K562 (cell line): ENCODE data around the gene STK32C. TPM values are rescaled to one million over a fixed set of nuclear protein-coding genes. Genes with fewer than 3 reads are reported as not detected.

Experiments
- ATAC-seq: fragments of 200-7000 bp; cut with Tn5 transposase; 3 replicates; pipeline ENCODE4 v1.9.1; 2020; ENCODE audit warnings: moderate library complexity
- BruUV-seq: library from RNA; stranded (reverse); fragments of 400-500 nt; replicated peaks from 2 replicates; lab custom pipeline; 2021; lab: Mats Ljungman, UMichigan
- CTCF ChIA-PET: fragments of 300-600 bp; formaldehyde crosslinking; extraction: SDS; loops from one replicate; lab custom pipeline; 2021; ENCODE audit warnings: low intra/inter-chr PET ratio; lab: Yijun Ruan, JAX
- POLR2A ChIA-PET: fragments of 300-600, 350-650 bp; sonication (Branson Sonifier 250); formaldehyde crosslinking; extraction: SDS; loops from one replicate; lab custom pipeline; 2021; ENCODE audit warnings: antibody characterized with exemption, inconsistent platforms; lab: Yijun Ruan, JAX
- DNase-seq, 4 experiments: peaks; one replicate each; pipeline versions ENCODE4 v3.0.0 to v3.0.0-alpha.2; 2011 to 2018; ENCODE audit warnings: low spot score in 3 of 4, mixed read lengths in 3 of 4; ENCODE audit errors: extremely low read depth in 1 of 4
- FAIRE-seq: peaks from 2 replicates; lab custom pipeline; 2011; peaks lifted over from hg19 to GRCh38; lab: Jason Lieb, UNC
- H2AFZ ChIP-seq: 2 replicates; pipeline ENCODE4 v1.6.0; 2011; ENCODE audit warnings: low read depth, low read length, control low read depth, inconsistent platforms
- H3K27ac ChIP-seq: fragments of 200-600 bp; 3 replicates; pipeline ENCODE4 v1.8.0; 2011; ENCODE audit warnings: low read depth, mild to moderate bottlenecking, control low read depth, inconsistent platforms, low read length, moderate library complexity, mixed read lengths; ENCODE audit errors: extremely low read depth
- H3K27me3 ChIP-seq, 2 experiments: fragments of 300-600 bp in 1 of 2; 2 replicates in 1 of 2; 3 replicates in 1 of 2; pipeline versions ENCODE4 v1.6.0 to v1.8.0; 2011; ENCODE audit warnings: inconsistent platforms in 2 of 2, low read length in 2 of 2, mild to moderate bottlenecking in 1 of 2, mixed read lengths in 1 of 2, moderate library complexity in 1 of 2; ENCODE audit not compliant: control insufficient read depth in 2 of 2, insufficient read depth in 2 of 2
- H3K36me3 ChIP-seq: fragments of 300-600 bp; 3 replicates; pipeline ENCODE4 v1.8.0; 2011; ENCODE audit warnings: mild to moderate bottlenecking, low read length, inconsistent platforms; ENCODE audit not compliant: control insufficient read depth, insufficient read depth
- H3K4me1 ChIP-seq, 2 experiments: fragments of 200-600 bp in 1 of 2; replicated peaks in 1 of 2; 2 replicates in 1 of 2; 3 replicates in 1 of 2; pipeline versions ENCODE4 v1.5.1 to v1.8.0; 2011; ENCODE audit warnings: inconsistent platforms in 2 of 2, low read length in 2 of 2, mild to moderate bottlenecking in 1 of 2, mixed read lengths in 1 of 2, moderate library complexity in 1 of 2; ENCODE audit not compliant: control insufficient read depth in 2 of 2, insufficient read depth in 2 of 2
- H3K4me2 ChIP-seq: 2 replicates; pipeline ENCODE4 v1.6.1; 2011; ENCODE audit warnings: low read length, control low read depth, inconsistent platforms, mixed read lengths; ENCODE audit not compliant: insufficient read depth
- H3K4me3 ChIP-seq: fragments of 200-600 bp; sonication (generic), shearing (Covaris generic); 2 replicates; pipeline ENCODE4 v1.5.1; 2016; ENCODE audit warnings: control low read depth, inconsistent platforms
- H3K79me2 ChIP-seq: fragments of 200-600 bp; 3 replicates; pipeline ENCODE4 v1.8.0; 2011; ENCODE audit warnings: low read length, inconsistent platforms; ENCODE audit not compliant: control insufficient read depth, insufficient read depth
- H3K9ac ChIP-seq, 2 experiments: 2 replicates each; pipeline versions ENCODE4 v1.6.0 to v1.6.1; 2011; ENCODE audit warnings: low read depth in 2 of 2, low read length in 2 of 2, control low read depth in 1 of 2, inconsistent platforms in 1 of 2, mild to moderate bottlenecking in 1 of 2, mixed read lengths in 1 of 2; ENCODE audit not compliant: insufficient read depth in 1 of 2
- H3K9me1 ChIP-seq: one replicate; pipeline ENCODE4 v1.6.0; 2011; ENCODE audit warnings: inconsistent platforms, mild to moderate bottlenecking, low read length, moderate library complexity; ENCODE audit not compliant: control insufficient read depth, insufficient read depth
- H3K9me3 ChIP-seq: replicated peaks from 2 replicates; pipeline ENCODE4 v1.5.1; 2011; ENCODE audit warnings: low read depth, low read length, inconsistent platforms; ENCODE audit not compliant: control insufficient read depth, insufficient read depth
- H4K20me1 ChIP-seq: replicated peaks from 2 replicates; pipeline ENCODE4 v1.6.1; 2011; ENCODE audit warnings: low read length, inconsistent platforms, mixed read lengths; ENCODE audit not compliant: control insufficient read depth, insufficient read depth
- DMBX1 ChIP-seq: fragments of 250-450 bp; sonication (Bioruptor Pico); IDR thresholded peaks from 2 replicates; pipeline ENCODE4 v1.8.0; 2022; ENCODE audit warnings: inconsistent platforms, mild to moderate bottlenecking, moderate library complexity, borderline replicate concordance
- FOXJ2 ChIP-seq: fragments of 200-800 bp; sonication (Bioruptor generic); IDR thresholded peaks from 2 replicates; pipeline ENCODE4 v1.6.1; 2016; ENCODE audit warnings: missing genetic modification characterization, missing compliant biosample characterization
- GABPB1 ChIP-seq: sonication (generic); formaldehyde crosslinking; IDR thresholded peaks from 2 replicates; pipeline ENCODE4 v1.8.0; 2022; ENCODE audit warnings: mild to moderate bottlenecking, missing genetic modification reagents
- GATAD2B ChIP-seq: fragments of 450-650 bp; IDR thresholded peaks from 2 replicates; pipeline ENCODE4 v1.6.1; 2017; ENCODE audit warnings: mild to moderate bottlenecking, borderline replicate concordance
- LEF1 ChIP-seq: fragments of 450-650 bp; IDR thresholded peaks from 2 replicates; pipeline ENCODE4 v1.6.1; 2016; ENCODE audit warnings: mild to moderate bottlenecking
- MLX ChIP-seq, 2 experiments: fragments of 450-650 bp in 1 of 2; sonication (generic) in 1 of 2; formaldehyde crosslinking; conservative IDR thresholded peaks; 2 replicates each; pipeline versions ENCODE4 v1.4.0 to v1.8.1; 2020 to 2022; ENCODE audit warnings: mild to moderate bottlenecking in 1 of 2, missing genetic modification reagents in 1 of 2
- PYGO2 ChIP-seq: fragments of 450-650 bp; IDR thresholded peaks from 2 replicates; pipeline ENCODE4 v1.6.1; 2016; ENCODE audit warnings: mild to moderate bottlenecking, missing genetic modification characterization, moderate library complexity, missing compliant biosample characterization
- RAD51 ChIP-seq: fragments of 450-650 bp; IDR thresholded peaks from 2 replicates; pipeline ENCODE4 v1.7.1; 2016; ENCODE audit warnings: low read depth, mild to moderate bottlenecking, borderline replicate concordance
- SMARCA4 ChIP-seq: fragments of 450-650 bp; IDR thresholded peaks from 2 replicates; pipeline ENCODE4 v1.6.1; 2016
- XRCC4 ChIP-seq: IDR thresholded peaks from one replicate; pipeline ENCODE4 v1.6.1; 2011; ENCODE audit not compliant: insufficient read depth, insufficient read length; ENCODE audit errors: extremely low read depth
- ZKSCAN1 ChIP-seq: fragments of 150-350 bp; IDR thresholded peaks from 2 replicates; pipeline ENCODE4 v1.6.1; 2016; ENCODE audit warnings: low read depth, low read length
- ZNF165 ChIP-seq: fragments of 250-450 bp; sonication (Bioruptor Pico); IDR thresholded peaks from 2 replicates; pipeline ENCODE4 v1.4.0; 2020; ENCODE audit warnings: borderline replicate concordance
- ZNF280A ChIP-seq: fragments of 450-650 bp; IDR thresholded peaks from 2 replicates; pipeline ENCODE4 v1.6.1; 2018; ENCODE audit warnings: mild to moderate bottlenecking, low read depth; ENCODE audit not compliant: partially characterized antibody
- ZNF408 ChIP-seq: fragments of 250-450 bp; sonication (Bioruptor Pico); IDR thresholded peaks from 2 replicates; pipeline ENCODE4 v1.4.0; 2020; ENCODE audit warnings: low read depth, mild to moderate bottlenecking, moderate library complexity
- ZNF586 ChIP-seq: fragments of 450-650 bp; formaldehyde crosslinking; conservative IDR thresholded peaks from 2 replicates; pipeline ENCODE4 v1.4.0; 2020; ENCODE audit warnings: mild to moderate bottlenecking, moderate library complexity
- WGBS: fragments of 100-300 bp; shearing (Covaris generic); methylation state at CpG from one replicate; pipeline ENCODE4 v1.1.6; 2016; ENCODE audit warnings: low coverage, mixed read lengths; ENCODE audit not compliant: insufficient coverage; ENCODE audit errors: missing lambda C conversion rate; 5-methylcytosine and 5-hydroxymethylcytosine counted together
- in situ Hi-C: fragments of 300-500 bp; cut with MboI; formaldehyde crosslinking; loops from 4 replicates; pipeline ENCODE4 v1.15.0; 2018; ENCODE audit warnings: inconsistent platforms, mixed read lengths
- intact Hi-C: fragments of 100-400 bp; cut with micrococcal nuclease; formaldehyde crosslinking; loops from 2 replicates; pipeline ENCODE4 v1.14.2; 2022
- polyA plus RNA-seq, 8 experiments: library from polyadenylated mRNA; depleted of rRNA in 4 of 8; stranded (reverse) in 5 of 8; unstranded in 3 of 8; fragments of >200 nt; fragmentation: Nextera tagmentation in 2 of 8; fragmentation: Illumina TruSeq in 1 of 8; extraction: Ambion mirVana in 2 of 8; extraction: Trizol in 1 of 8; gene quantifications; 2 replicates each; pipeline versions ENCODE4 v1.2.1 to v1.2.3, GENCODE V29; 2011 to 2014; ENCODE audit warnings: inconsistent platforms in 1 of 8, missing spikeins in 1 of 8
- total RNA-seq, 7 experiments: library from RNA; depleted of rRNA in 6 of 7; stranded (reverse); fragments of >200 nt in 6 of 7; fragmentation: Illumina TruSeq in 2 of 7; extraction: Trizol in 2 of 7; gene quantifications; 2 replicates each; pipeline versions ENCODE4 v1.2.1 to v1.2.3, GENCODE V29; 2011 to 2021; ENCODE audit warnings: low replicate concordance in 1 of 7
- TF ChIP-seq, protein P1 (sequence below): IDR thresholded peaks from 3 replicates; pipeline ENCODE4 v1.6.1; 2011; ENCODE audit warnings: borderline replicate concordance, mild to moderate bottlenecking; ENCODE audit not compliant: insufficient read length, insufficient read depth

STK32C gene
- total and polyA plus RNA-seq, 9 of the 15 experiments (the other 6 are each of a cell fraction or from before 2014, with no cell fraction given): 1.5 to 20.9 (median 6.5) TPM

GRCh38 chr10:132188331-132188730, 119.4 kb downstream of the STK32C start:
- no peak overlapping the region for H2AFZ ChIP-seq
- no peak for ATAC-seq
- no peaks in the 10 kb centered on the region for H3K36me3 ChIP-seq
- no peak overlapping the region for H3K27ac ChIP-seq
- H3K9ac ChIP-seq: no peak overlapping the region
- FAIRE-seq: no peak
- 1% methylated on average over 11 of the region's 13 CpGs for WGBS
- no peaks in the 10 kb centered on the region for H3K79me2 ChIP-seq
- H3K4me2 ChIP-seq: no peak overlapping the region
- POLR2A ChIA-PET: interaction anchor here (0.7 kb wide), 1 partner anchor 57 kb away, joined by 3 read pairs; no protein-coding TSS in a partner anchor
- BruUV-seq: no TSS peak
- H3K4me1 ChIP-seq: peaks cover 0 to 25% of the 10 kb centered on the region in 2 experiments; a peak in 2 of 5 replicates
- CTCF ChIA-PET: no interaction called here
- H3K9me3 ChIP-seq: no peaks in the 10 kb centered on the region
- DNase-seq: no peak
- no peaks in the 10 kb centered on the region for H4K20me1 ChIP-seq
- no peak for TF ChIP-seq SMARCA4
- no peak for TF ChIP-seq ZNF165
- TF ChIP-seq, protein P1, sequence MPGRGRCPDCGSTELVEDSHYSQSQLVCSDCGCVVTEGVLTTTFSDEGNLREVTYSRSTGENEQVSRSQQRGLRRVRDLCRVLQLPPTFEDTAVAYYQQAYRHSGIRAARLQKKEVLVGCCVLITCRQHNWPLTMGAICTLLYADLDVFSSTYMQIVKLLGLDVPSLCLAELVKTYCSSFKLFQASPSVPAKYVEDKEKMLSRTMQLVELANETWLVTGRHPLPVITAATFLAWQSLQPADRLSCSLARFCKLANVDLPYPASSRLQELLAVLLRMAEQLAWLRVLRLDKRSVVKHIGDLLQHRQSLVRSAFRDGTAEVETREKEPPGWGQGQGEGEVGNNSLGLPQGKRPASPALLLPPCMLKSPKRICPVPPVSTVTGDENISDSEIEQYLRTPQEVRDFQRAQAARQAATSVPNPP: no peak
- TF ChIP-seq ZNF408 (CRISPR knock-in tag): no peak
- no peak for TF ChIP-seq GABPB1 (CRISPR knock-in tag)
- TF ChIP-seq DMBX1 (CRISPR knock-in tag): no peak
- no peak for TF ChIP-seq PYGO2
- TF ChIP-seq RAD51: no peak
- TF ChIP-seq GATAD2B: no peak
- no peak for TF ChIP-seq MLX (CRISPR knock-in tag; conservative IDR thresholded peaks at IDR 0.05)
- no peak for TF ChIP-seq LEF1
- TF ChIP-seq FOXJ2 (tag): no peak
- no peak for TF ChIP-seq ZNF280A
- no peak for TF ChIP-seq XRCC4
- TF ChIP-seq ZNF586: no peak
- TF ChIP-seq ZKSCAN1: no peak
- in situ Hi-C loops: no loop called here
- peaks cover 0 to 30% of the 10 kb centered on the region in 2 experiments; a peak in 2 of 5 replicates for H3K27me3 ChIP-seq
- no peaks in the 10 kb centered on the region for H3K9me1 ChIP-seq
- no peak overlapping the region for H3K4me3 ChIP-seq
- intact Hi-C loops: no loop called here
